Measurements from ENCODE around the gene CDKAL1.

CDKAL1 gene

GRCh38 chr6:20933057-20933788 is 399.0 kb downstream of the CDKAL1 start:
- no peak for DNase-seq

GRCh38 chr6:20936949-20937348 is 402.7 kb downstream of the CDKAL1 start:
- no peak for DNase-seq

GRCh38 chr6:20939161-20939775 is 405.0 kb downstream of the CDKAL1 start:
- DNase-seq, result no peak

GRCh38 chr6:20943040-20943627 is 408.9 kb downstream of the CDKAL1 start:
- no peak for DNase-seq

GRCh38 chr6:20943922-20944321 is 409.7 kb downstream of the CDKAL1 start:
- no peak for DNase-seq

GRCh38 chr6:20946022-20946421 is 411.8 kb downstream of the CDKAL1 start:
- DNase-seq, result no peak

GRCh38 chr6:20946890-20947289 is 412.6 kb downstream of the CDKAL1 start:
- no peak for DNase-seq

- DNase-seq, result no peak
These were observed 413.7 kb downstream of the CDKAL1 start for GRCh38 chr6:20947977-20948376.

- no peak for DNase-seq
These were observed 414.3 kb downstream of the CDKAL1 start for GRCh38 chr6:20948556-20948955.

- DNase-seq, result no peak
These were observed 414.9 kb downstream of the CDKAL1 start for GRCh38 chr6:20949138-20949537.

GRCh38 chr6:20952699-20953474 is 418.6 kb downstream of the CDKAL1 start:
- DNase-seq, result no peak

GRCh38 chr6:20954315-20954714 is 420.1 kb downstream of the CDKAL1 start:
- no peak for DNase-seq

GRCh38 chr6:20955131-20955530 is 420.9 kb downstream of the CDKAL1 start:
- DNase-seq, result no peak

- no peak for DNase-seq
These were observed 421.5 kb downstream of the CDKAL1 start for GRCh38 chr6:20955751-20956150.

GRCh38 chr6:20960067-20960466 is 425.8 kb downstream of the CDKAL1 start:
- no peak for DNase-seq

- DNase-seq, result no peak
These were observed 431.0 kb downstream of the CDKAL1 start for GRCh38 chr6:20965276-20965675.

GRCh38 chr6:20965915-20966314 is 431.7 kb downstream of the CDKAL1 start:
- no peak for DNase-seq

GRCh38 chr6:20969551-20969950 is 435.3 kb downstream of the CDKAL1 start:
- DNase-seq, result no peak

GRCh38 chr6:20976391-20976918 is 442.2 kb downstream of the CDKAL1 start:
- no peak for DNase-seq

- no peak for DNase-seq
These were observed 443.9 kb downstream of the CDKAL1 start for GRCh38 chr6:20978151-20978614.

- no peak for DNase-seq
These were observed 444.8 kb downstream of the CDKAL1 start for GRCh38 chr6:20979076-20979475.

GRCh38 chr6:20983961-20984360 is 449.7 kb downstream of the CDKAL1 start:
- DNase-seq, result no peak

GRCh38 chr6:20985821-20986220 is 451.6 kb downstream of the CDKAL1 start:
- no peak for DNase-seq
